Measurements from ENCODE around the gene EPHA8.

GRCh38 chr1:22629886-22630285 lies 66.6 kb downstream of the EPHA8 start:
- TF ChIP-seq CTCF (conservative IDR thresholded peaks at IDR 0.05 in 1 of 2, IDR thresholded peaks at IDR 0.05 in 1 of 2; ENCODE audit: extremely low read depth in 1 of 2, insufficient read depth in 1 of 2, low read depth in 1 of 2, low read length in 2 of 2) = no peak
- no peak for TF ChIP-seq EZH2 (IDR thresholded peaks at IDR 0.05; ENCODE audit: borderline replicate concordance, low read length)
